ENCODE data around the gene COX8A. TPM values are rescaled to one million over a fixed set of nuclear protein-coding genes. Genes with fewer than 3 reads are reported as not detected.
A peak's percentile ranks its signal among the peaks of the same experiment; 100 is the strongest.

Gene COX8A
- total and polyA plus RNA-seq, 9 of the 15 experiments (the other 6 are each of a cell fraction or from before 2014, with no cell fraction given): 274 to 1,206 (median 526) TPM

GRCh38 chr11:64007629-64008282, 33.3 kb downstream of the COX8A start (continued):
- TF ChIP-seq PBX2 (CRISPR knock-in tag; IDR thresholded peaks at IDR 0.05; ENCODE audit: low read depth) (no peak), PBX2 (tag; conservative IDR thresholded peaks at IDR 0.05; ENCODE audit: low read depth) (no peak), ZBTB1 (CRISPR knock-in tag; IDR thresholded peaks at IDR 0.05; ENCODE audit: borderline replicate concordance, low read depth) (no peak), ID3 (CRISPR knock-in tag; IDR thresholded peaks at IDR 0.05) (no peak), ID3 (tag; IDR thresholded peaks at IDR 0.05) (peak; percentile 88; the same call in 1 of the 2 replicates), PREB (CRISPR knock-in tag; IDR thresholded peaks at IDR 0.05) (no peak), SAFB (IDR thresholded peaks at IDR 0.05; ENCODE audit: borderline replicate concordance, low read depth, low read length) (peak; percentile 68; the same call in 1 of the 2 replicates), RBM15 (IDR thresholded peaks at IDR 0.05; ENCODE audit: insufficient read depth, low read length) (no peak), EGR1 (conservative IDR thresholded peaks at IDR 0.05) (no peak), ZNF717 (CRISPR knock-in tag; IDR thresholded peaks at IDR 0.05) (no peak), YBX1 (IDR thresholded peaks at IDR 0.05) (no peak), MEIS2 (IDR thresholded peaks at IDR 0.05; ENCODE audit: partially characterized antibody) (no peak), TSC22D4 (tag; IDR thresholded peaks at IDR 0.05) (no peak), ZNF124 (CRISPR knock-in tag; IDR thresholded peaks at IDR 0.05) (no peak), KAT2B (IDR thresholded peaks at IDR 0.05; ENCODE audit: low read depth, low read length) (no peak), BRD4 (IDR thresholded peaks at IDR 0.05) (no peak), ETV1 (tag; conservative IDR thresholded peaks at IDR 0.05; ENCODE audit: low read depth) (peak; percentile 79), PCBP2 (IDR thresholded peaks at IDR 0.05; ENCODE audit: low read depth, low read length, poor library complexity, severe bottlenecking) (no peak), POLR3G (IDR thresholded peaks at IDR 0.05; ENCODE audit: extremely low read depth, insufficient read length, insufficient replicate concordance) (no peak), ZNF224 (CRISPR knock-in tag; IDR thresholded peaks at IDR 0.05) (no peak), RUNX1 (IDR thresholded peaks at IDR 0.05; ENCODE audit: low read depth) (peak; percentile 72; the same call in 1 of the 2 replicates), NR3C1 (CRISPR knock-in tag; IDR thresholded peaks at IDR 0.05) (no peak), CHAMP1 (IDR thresholded peaks at IDR 0.05) (no peak)

Data from K562 (cell line).